SK-N-MC (cell line): Measurements from ENCODE around the gene ACTR2.

Experiments
- DNase-seq: peaks from one replicate; pipeline ENCODE4 v3.0.0-alpha.2; 2011; ENCODE audit warnings: low read depth, low spot score
- H3K27ac ChIP-seq: fragments of 200-600 bp; sonication (generic); 2 replicates; pipeline ENCODE4 v1.5.1; 2016; ENCODE audit warnings: mixed run types
- H3K36me3 ChIP-seq: fragments of 200-600 bp; sonication (generic); 2 replicates; pipeline ENCODE4 v1.6.1; 2017; ENCODE audit warnings: antibody characterized with exemption, low read length, mixed read lengths; ENCODE audit not compliant: insufficient read depth
- H3K4me3 ChIP-seq: fragments of 200-600 bp; sonication (generic); 2 replicates; pipeline ENCODE4 v1.5.1; 2016
- H3K9ac ChIP-seq: fragments of 200-600 bp; sonication (generic); 2 replicates; pipeline ENCODE4 v1.8.0; 2017; ENCODE audit warnings: mixed run types, mixed read lengths; ENCODE audit not compliant: insufficient read length
- H3K9me3 ChIP-seq: fragments of 200-600 bp; sonication (generic); 2 replicates; pipeline ENCODE4 v1.6.1; 2017; ENCODE audit warnings: low read depth, mild to moderate bottlenecking, antibody characterized with exemption, low read length, moderate library complexity, mixed read lengths
- EZH2 ChIP-seq: fragments of 200-600 bp; sonication (generic); IDR thresholded peaks from one replicate; pipeline ENCODE4 v1.6.1; 2017; ENCODE audit warnings: antibody characterized with exemption
- FOXP2 ChIP-seq: optimal IDR thresholded peaks from 2 replicates; pipeline ENCODE3; 2011; ENCODE audit warnings: mild to moderate bottlenecking, moderate library complexity; ENCODE audit not compliant: insufficient read depth; ENCODE audit errors: extremely low read length, control extremely low read depth
- POLR2AphosphoS5 ChIP-seq: IDR thresholded peaks from 2 replicates; pipeline ENCODE4 v1.6.1; 2012; ENCODE audit warnings: mild to moderate bottlenecking, low read depth, low read length, borderline replicate concordance

The ACTR2 gene

GRCh38 chr2:65268957-65269356 is 41.3 kb downstream of the ACTR2 start:
- H3K36me3 ChIP-seq: peaks cover 43% of the 10 kb centered on the region
- no peak overlapping the region for H3K9ac ChIP-seq
- TF ChIP-seq EZH2 (no peak), POLR2AphosphoS5 (no peak), FOXP2 (no peak)
- no peaks in the 10 kb centered on the region for H3K9me3 ChIP-seq
- H3K27ac ChIP-seq: peak overlapping the region; percentile 87
- H3K4me3 ChIP-seq: peak overlapping the region; percentile 50
- no peak for DNase-seq

DNA sequence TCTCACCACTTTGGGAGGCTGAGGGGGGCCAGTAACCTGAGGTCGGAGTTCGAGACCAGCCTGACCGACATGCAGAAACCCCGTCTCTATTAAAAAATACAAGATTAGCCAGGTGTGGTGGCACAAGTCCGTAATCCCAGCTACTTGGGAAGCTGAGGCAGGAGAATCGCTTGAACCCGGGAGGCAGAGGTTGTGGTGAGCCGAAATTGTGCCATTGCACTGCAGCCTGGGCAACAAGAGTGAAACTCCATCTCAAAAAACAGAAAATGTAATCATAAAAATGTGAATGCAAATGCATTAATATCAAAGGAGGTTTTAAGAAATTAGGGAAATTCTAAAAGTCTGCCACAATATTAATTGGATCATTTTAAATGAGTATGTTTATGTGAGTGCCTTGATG is 45.7 kb downstream of the ACTR2 start:
- Histone ChIP-seq H3K9me3 (no peaks in the 10 kb centered on the region), H3K4me3 (no peak overlapping the region), H3K27ac (no peak overlapping the region), H3K36me3 (peaks cover 11% of the 10 kb centered on the region), H3K9ac (no peak overlapping the region)
- no peak for DNase-seq
- no peak for TF ChIP-seq POLR2AphosphoS5
- TF ChIP-seq FOXP2: no peak
- TF ChIP-seq EZH2: no peak

GRCh38 chr2:65275141-65275915 is 47.7 kb downstream of the ACTR2 start:
- Histone ChIP-seq H3K27ac (no peak overlapping the region), H3K36me3 (peaks cover 7% of the 10 kb centered on the region; the same call in 1 of the 2 replicates), H3K9ac (no peak overlapping the region), H3K9me3 (no peaks in the 10 kb centered on the region), H3K4me3 (no peak overlapping the region)
- TF ChIP-seq EZH2 (no peak), POLR2AphosphoS5 (no peak), FOXP2 (no peak)
- no peak for DNase-seq

DNA sequence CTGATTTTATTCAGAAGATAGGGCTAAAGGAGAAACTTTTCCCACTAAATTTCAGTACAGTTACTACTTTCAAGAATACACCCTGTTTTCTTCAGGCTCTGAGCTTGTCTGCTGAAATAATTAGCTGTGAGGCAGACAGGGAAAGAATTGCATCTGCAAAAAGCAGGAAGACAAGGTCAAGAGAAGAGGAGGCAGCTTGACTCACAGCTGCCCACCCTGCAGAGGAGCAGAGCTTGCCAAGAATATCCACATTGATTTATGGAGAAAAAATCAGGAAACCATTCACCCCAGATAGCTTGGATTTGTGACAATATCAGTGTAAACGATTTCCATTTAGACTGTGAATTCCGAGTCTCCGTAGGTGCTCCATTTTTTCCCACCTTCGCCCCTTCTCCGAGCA is 49.0 kb downstream of the ACTR2 start:
- peak overlapping the region; percentile 58 for H3K4me3 ChIP-seq
- DNase-seq: no peak
- H3K9me3 ChIP-seq: no peaks in the 10 kb centered on the region
- H3K36me3 ChIP-seq: peaks cover 4% of the 10 kb centered on the region; the same call in 1 of the 2 replicates
- TF ChIP-seq POLR2AphosphoS5: no peak
- no peak for TF ChIP-seq EZH2
- TF ChIP-seq FOXP2: no peak
- peak overlapping the region; percentile 74 for H3K27ac ChIP-seq
- H3K9ac ChIP-seq: peak overlapping the region; percentile 3

DNA sequence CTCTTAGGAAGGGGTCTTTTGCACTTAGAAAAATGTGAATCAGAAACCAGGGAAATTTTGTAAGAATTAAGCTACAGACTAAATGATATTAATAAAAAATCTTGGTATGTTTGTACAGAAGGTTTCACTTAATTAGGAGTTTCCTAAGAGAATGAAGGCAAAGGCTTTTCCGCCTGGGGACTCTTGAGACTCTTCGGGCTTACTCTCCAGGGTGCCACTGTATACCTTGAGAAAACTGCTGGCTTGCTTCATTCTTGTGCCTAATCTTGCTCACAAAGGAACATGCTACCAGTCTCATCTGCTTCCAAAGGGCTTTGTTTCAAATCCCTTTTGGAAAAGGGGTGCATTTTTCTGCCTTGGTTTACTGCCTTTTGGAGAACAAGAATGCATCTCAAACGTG is 49.5 kb downstream of the ACTR2 start:
- Histone ChIP-seq H3K9me3 (no peaks in the 10 kb centered on the region), H3K27ac (peak overlapping the region; percentile 74; the same call in 1 of the 2 replicates)

DNA sequence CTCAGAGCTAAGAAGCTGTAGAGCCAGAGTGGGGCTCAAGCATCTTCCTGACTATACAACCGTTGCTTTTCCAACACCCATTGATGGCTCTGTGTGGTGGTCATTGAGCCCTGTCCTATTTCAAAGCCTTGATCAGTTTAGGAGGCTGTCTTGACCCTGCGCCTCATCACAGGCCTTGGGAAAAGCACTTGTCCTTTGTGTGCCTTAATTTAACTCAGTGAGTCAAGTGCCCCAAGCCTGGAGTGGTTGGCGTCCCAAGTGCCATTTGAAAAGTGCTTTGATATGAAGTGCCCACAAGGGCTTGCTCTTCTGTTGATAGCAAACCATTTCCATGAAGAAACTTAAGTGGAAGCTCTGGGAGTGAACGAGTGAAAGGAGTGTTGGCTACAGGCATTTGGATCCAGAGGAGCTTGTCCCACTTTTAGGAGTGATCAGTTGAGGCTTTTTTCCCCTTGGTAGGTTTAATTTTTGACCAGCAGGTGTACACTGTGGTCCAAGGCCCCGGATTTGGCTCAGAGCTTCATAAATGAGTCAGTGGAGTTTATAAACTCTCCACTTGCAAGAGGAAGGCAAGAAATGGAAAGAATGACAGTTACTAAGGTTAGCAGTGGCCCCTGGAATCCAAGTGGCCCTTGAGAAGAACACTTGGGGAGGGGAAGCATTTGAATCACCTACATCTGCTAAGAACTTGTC is 50.3 kb downstream of the ACTR2 start:
- Histone ChIP-seq H3K27ac (no peak overlapping the region), H3K9ac (no peak overlapping the region), H3K36me3 (no peaks in the 10 kb centered on the region), H3K9me3 (no peaks in the 10 kb centered on the region), H3K4me3 (no peak overlapping the region)
- no peak for TF ChIP-seq EZH2
- TF ChIP-seq FOXP2: no peak
- no peak for TF ChIP-seq POLR2AphosphoS5
- DNase-seq: no peak

More for the DNA sequence above, 49.5 kb downstream of the ACTR2 start:
- H3K36me3 ChIP-seq: no peaks in the 10 kb centered on the region
- peak; percentile 70 for DNase-seq
- H3K4me3 ChIP-seq: peak overlapping the region; percentile 58
- peak overlapping the region; percentile 3 for H3K9ac ChIP-seq
- TF ChIP-seq POLR2AphosphoS5 (no peak), FOXP2 (no peak), EZH2 (no peak)

GRCh38 chr2:65278531-65278981 is 50.9 kb downstream of the ACTR2 start:
- TF ChIP-seq EZH2: no peak
- no peak for TF ChIP-seq FOXP2
- TF ChIP-seq POLR2AphosphoS5: peak; percentile 69; the same call in 1 of the 2 replicates
- H3K36me3 ChIP-seq: no peaks in the 10 kb centered on the region
- peak overlapping the region; percentile 16; the same call in 1 of the 2 replicates for H3K4me3 ChIP-seq
- H3K9ac ChIP-seq: no peak overlapping the region
- H3K27ac ChIP-seq: peak overlapping the region; percentile 15; the same call in 1 of the 2 replicates
- peak; percentile 86 for DNase-seq
- no peaks in the 10 kb centered on the region for H3K9me3 ChIP-seq

DNA sequence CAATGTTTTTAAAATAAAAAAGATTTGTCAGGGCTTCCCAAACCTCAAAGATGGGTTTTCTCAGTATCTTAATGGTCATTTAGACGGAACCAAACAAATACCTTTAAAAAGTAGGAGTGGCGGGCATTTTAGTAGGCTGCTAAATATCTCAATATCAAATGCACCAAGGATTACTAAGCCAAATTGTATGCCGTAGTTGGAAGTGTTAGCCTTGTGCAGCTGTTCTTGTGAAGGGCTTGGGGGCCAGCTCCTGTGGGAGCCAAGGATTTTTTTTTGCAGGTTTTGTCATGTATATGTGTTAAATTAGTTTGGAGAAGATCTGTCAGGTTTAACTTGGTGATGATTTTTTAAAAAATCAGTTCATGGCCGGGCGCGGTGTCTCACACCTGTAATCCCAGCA is 52.1 kb downstream of the ACTR2 start:
- no peak for DNase-seq
- TF ChIP-seq FOXP2 (no peak), EZH2 (no peak), POLR2AphosphoS5 (no peak)
- H3K9ac ChIP-seq: no peak overlapping the region
- no peaks in the 10 kb centered on the region for H3K36me3 ChIP-seq
- H3K27ac ChIP-seq: no peak overlapping the region
- H3K4me3 ChIP-seq: no peak overlapping the region
- no peaks in the 10 kb centered on the region for H3K9me3 ChIP-seq
